Activated T-cell treated with anti-CD3 and anti-CD28 coated beads for 48 hours (primary cell): ENCODE measurements around the gene GALNS.

Experiments used
- DNase-seq: peaks from one replicate; pipeline ENCODE4 v3.0.0-alpha.2; 2020; ENCODE audit warnings: low read depth

Gene GALNS

DNA sequence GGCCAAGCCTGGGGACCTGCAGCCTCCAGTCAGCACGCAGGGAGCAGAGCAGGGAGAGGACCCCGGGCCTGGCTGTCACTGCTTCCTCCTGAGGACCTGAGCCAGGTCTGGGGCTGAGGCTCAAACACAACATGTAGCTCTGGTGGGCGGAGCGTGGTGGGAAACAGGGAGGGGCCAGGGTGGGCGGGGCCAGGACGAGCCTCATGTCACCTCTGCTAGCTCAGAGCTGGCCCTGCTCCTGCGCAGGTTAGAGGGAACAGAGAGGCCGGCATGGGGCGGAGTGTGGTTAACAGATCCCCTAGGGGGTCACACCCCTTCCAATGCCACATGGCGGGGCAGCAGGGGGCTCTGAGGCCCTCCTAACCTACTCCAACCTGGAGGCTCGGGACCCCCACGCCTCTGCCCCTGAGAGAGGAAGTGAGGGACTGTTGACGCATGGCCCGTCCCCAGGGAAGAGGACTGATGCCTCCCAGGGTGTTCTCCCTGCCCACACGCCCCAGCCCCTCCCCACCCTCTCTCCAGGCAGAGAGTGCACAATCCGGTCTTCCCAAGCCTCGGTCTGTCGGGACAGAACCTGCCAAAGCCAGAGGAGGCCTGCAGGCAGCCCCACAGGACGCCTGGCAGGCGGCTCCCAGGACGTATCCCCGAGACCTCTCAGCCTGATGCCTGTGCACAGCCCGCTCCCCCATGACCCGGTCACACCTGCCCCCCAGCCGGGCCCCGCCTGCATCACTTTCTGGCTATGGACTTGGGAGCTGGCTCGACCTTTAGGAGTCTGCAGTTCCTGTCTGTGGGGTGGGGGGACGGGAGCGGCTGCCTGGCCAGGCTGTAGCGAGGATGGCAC lies 86.9 kb downstream of the GALNS start:
- no peak for DNase-seq

GRCh38 chr16:88768071-88768783 lies 88.5 kb downstream of the GALNS start:
- no peak for DNase-seq

DNA sequence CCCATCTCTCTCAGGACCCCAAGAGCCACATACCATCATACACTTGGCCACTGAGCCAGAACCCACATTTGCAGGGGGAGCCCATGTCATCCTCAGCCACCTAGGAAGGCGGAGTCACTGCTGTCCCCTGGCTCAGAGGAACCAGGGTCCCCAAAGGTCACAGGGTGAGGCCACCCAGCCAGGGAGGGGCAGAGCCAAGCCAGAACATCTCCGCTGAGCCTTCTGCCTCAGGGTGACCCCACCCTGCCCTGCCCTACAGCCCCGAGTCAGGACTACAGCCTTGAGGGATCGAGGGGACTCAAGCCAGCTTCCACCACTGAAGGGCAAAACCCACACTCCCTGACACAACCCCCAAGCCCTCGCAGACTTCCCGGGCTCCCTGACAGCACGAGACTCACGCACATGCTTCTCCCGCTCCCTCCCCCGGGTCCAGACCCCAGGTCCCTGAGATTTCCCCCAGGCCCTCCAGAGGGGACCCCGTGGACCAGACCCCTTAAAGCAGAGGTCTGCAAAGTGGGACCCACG lies 89.1 kb downstream of the GALNS start:
- no peak for DNase-seq

- DNase-seq: no peak
Measured at GRCh38 chr16:88766975-88767374, 89.8 kb downstream of the GALNS start.

DNA sequence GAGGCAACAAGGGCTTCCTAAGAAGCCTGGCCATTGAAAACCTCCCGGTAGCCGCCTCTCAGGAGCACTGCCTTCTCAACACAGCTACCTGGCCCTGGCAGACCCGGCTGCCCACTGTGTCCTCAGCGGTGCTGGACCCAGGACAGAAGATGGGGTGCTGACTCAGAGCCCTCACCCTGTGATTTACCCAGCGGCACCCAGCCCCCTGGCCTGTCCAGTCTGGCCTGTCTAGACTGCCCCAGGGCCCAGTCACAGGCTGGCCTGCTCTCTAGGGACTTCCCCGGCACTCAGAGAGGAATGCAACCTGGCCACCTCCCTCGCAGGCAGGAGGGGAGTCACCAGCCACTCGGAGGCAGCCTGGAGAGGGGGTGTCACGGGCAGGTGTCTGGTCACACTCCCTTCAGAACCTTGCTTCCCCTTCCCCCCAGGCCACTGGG lies 91.8 kb downstream of the GALNS start:
- DNase-seq: no peak

GRCh38 chr16:88764080-88764479 lies 92.7 kb downstream of the GALNS start:
- no peak for DNase-seq
